ENCODE data around the gene NCAM1.

NCAM1 gene

DNA sequence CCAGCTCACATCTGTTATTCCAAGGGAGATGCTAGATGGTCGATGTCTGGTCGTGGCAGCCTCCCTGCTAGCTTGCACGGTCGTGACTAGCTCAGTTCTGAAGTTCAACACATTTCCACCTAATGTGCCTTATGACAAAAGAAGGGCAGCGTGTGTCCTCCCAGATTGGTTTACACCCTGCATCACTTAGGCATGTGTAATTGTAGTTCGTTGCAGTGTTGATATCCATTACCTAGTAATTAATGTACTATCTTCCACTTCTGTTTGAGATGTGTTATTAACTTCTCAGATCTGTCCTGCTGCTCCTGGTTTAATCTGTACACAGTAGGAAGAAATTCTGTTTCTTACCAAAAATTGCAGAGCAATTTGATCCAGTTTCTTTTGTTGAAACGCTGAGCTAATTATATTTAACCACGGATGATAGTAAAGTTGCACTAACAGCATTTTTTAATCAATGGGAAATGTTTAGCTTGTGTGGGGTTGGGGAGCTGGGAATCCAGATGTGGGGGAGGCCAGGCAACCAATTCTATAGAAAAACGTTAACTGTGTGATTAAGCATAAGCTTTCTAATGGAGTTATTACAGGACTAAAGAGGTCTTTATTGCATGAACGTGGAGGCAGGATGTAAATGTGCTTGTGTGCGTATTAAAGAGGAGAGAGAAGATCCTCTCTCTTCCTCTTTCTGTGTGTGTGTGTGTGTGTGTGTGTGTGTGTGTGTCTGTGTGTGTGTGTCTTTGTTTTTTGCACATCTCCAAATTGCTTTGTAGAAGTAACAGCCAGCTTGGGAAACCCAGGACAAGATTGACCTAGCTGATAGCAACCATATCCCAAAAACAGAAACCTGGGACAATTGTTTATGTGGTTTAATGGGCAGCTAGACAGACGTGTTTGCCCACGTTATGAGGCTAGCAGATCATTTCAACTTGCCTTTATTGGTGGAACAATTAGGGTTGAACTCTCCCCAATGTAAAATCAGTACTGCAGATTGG lies 207.4 kb downstream of the NCAM1 start:
- no peak for DNase-seq (ENCODE audit: low read depth)

DNA sequence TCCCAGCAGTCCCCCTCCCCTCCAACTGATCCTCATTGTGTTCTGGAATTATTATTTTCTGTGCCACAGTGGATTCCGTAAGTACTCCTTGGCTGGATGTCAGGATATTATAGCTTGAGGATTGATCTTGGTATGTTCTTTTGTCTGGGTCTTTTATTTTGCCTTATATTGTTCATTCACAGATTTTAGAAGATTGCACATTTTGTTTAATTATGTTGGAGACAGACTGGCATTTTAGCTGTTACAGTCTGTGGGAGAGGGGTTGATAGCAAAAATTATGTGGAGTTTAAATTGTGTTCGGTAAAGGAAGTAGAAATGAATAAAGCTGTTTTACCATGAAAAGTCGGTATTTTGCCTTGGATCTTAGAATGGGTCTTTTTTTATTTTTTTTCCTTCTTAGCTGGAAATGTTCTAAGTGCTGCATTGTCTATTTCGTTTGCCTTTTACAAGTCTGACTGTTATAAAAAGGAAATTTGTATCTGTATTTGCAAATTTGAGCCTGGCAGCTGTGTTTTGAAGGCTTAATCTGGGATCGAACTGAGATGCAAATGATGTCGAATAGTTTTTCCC lies 211.2 kb downstream of the NCAM1 start:
- DNase-seq (ENCODE audit: low read depth) = no peak

DNA sequence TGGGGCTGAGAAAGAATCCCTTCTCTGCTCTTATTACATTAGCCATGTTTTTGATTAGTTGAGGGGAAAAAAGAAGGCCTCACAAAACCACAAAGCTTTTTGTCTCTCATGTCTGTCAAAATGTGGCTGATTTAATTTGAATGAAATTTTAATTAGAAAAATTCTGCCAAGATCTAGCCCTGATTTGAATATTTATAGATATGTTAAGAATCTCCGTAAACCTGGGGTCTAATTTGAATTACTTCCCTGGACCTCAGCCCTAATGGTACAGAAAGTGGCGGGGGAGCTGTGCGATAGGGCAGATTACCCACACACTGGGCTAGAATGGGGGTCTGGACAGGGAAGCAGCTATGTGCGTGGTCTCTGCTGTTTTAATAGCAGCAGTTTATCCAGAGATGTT lies 211.9 kb downstream of the NCAM1 start:
- DNase-seq (ENCODE audit: low read depth) = no peak

DNA sequence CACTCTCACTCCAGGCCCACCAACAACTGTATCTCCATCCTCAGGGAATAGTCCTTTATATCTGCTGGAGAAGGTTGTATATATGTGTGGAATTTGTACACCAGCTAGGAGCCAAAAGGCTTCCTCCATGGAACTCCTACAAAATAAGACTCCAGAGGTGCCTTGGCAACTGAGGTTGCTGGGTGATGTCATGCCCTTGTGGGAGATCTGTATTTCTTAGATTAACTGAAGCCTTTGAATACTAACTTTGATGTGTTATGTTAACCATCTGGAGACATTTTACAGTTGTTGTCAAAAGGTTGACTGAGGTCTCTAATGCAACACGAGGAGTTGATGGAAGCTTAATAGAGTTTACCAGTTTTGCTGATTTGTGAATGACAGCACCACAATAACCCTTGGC lies 213.7 kb downstream of the NCAM1 start:
- DNase-seq (ENCODE audit: low read depth) = no peak

DNA sequence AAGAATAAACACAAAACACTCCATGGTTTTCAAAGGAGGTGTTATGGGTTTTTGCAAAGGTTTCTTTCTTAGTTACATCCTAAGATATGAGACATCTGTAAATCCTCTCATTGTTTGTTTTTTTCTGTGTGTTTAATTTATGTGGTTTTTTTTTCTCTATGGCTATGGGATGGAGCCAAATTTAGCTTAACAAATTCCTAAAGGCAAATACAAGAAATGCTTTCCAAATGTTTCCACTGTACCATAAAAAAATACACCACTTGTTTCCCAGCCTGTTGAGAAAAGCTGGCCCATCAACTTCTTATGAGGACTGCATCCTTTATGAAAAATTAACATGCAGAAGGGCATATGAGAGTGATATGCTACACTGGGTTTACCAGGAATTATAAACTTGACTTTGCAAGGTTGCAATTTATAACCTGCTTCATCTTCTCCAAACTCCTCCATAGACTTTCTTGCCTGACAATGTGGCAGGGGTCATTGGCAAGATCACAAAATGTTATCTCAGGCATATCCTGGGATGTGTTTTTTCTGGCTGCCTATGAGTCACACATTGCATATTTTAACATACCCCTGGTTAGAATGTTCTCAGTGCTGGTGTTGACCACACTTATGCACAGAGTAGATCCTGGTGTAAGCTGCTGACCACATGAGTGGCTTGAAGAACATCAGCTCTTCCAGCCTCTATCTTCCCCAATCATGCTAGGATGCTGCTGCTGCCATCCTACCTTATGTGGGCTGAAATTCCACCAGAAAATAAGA lies 215.6 kb downstream of the NCAM1 start:
- no peak for DNase-seq (ENCODE audit: low read depth)

DNA sequence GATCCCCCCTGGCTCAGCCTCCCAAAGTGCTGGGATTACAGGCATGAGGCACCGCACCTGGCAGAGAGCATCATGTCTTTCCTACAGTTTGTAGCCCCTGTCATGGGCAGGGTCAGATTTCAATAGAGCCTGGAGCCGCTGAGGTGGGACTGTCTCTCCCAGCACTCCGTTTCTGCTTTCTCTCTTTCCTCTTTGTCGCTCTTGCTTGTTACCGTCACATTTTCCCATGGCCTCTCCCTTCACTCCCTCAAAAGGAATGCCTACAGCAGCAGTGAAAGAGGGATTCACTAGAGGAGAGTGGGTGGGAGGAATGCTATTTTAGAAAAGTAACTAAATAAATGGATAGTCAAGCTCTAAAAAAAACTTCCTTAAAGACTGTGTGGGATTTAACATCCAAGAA lies 216.5 kb downstream of the NCAM1 start:
- no peak for DNase-seq (ENCODE audit: low read depth)

DNA sequence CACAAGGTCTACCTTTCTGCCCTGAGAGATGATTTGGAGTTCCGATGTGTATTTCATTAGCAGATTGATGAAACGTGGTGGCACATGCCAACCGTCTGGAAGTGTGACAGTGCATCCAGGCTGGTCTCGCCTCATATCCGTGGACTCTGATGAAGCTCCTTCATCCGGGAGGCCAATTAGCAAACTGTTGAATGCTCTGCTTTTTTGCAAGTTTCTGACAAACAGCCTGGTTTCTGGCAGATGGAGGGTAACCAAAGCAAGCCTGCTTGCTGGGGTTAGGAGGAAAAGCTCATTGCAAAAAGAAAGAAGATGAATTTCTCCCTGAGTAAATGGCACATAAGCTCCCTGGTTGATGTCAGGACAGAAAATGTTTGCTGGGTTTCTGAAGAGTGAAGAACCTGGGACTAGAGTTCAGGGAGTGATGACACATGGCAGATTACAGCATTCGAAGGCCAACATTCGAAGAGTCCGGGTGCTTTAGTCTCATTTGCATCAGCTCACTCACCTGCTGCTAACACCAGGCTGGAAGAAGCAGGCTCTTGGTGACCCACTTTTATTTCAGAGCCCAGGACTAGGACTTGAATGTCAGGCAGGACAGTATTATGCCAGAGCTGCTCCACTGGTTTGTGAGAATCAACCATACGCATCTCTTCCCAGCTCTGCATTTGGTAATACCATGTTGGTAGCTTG lies 217.3 kb downstream of the NCAM1 start:
- DNase-seq (ENCODE audit: low read depth) = no peak

DNA sequence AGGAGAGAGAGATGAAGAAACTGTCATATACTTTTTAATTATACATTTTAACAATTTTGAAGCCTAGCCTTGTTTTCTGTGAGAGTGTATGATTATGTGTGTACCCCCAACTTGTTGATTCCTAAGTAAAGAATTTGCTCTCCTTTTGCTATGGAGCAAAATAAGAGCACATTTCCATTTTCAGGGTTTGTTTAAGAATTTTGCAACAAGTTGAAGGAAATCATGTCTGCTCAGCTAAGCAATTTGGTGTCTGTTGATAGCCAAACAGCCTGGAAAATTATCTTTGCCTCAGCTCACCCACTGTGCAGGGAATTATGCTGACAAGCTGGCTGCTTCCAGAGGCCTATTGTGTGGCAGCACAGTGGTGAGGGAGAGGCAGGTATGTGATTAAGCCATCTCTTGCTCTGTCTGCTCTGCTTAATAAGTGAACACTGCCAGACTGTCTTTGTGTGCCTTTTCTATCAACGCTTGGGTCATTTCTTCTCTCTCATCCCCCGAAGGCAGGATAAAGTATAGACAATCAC lies 218.0 kb downstream of the NCAM1 start:
- no peak for DNase-seq (ENCODE audit: low read depth)

DNA sequence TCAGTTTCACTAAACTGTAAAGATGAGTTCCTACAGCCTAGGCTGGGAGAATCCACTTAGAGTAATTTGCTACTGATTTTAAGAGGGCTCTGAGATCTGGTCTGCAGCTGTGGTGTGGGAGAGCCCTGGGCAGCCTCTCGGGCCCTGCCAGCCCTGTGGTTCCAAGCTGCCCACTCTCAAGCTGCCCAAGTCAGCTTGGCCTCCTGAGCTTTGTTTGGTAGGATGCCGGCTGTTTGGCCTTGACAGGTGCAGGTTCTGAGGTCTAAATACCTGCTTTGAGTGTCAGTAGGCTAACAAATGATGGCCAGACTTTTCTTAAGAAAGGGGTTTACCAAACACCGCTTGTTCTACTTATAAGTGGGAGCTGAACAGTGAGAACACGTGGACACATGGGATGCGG lies 219.9 kb downstream of the NCAM1 start:
- DNase-seq (ENCODE audit: low read depth) = no peak

DNA sequence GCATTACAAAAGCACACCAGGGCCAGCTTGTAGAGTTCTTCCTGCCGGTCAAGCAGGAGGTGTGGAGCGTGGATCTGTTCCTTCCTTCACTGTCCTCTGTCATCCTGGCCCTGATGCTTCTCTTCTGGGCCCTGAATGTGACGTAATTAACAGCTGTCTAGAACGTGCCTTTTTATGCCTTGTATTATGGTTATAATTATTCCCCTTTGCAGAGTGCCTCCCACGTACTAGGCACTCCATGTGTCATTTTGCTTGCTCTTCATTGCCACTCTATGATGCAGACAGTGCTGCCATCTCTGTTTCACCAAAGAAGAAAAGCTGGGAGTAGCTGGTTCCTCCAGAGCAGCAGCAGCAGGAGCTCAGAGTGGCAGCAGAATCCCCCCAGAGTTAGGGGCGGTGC lies 221.1 kb downstream of the NCAM1 start:
- DNase-seq (ENCODE audit: low read depth) = no peak

DNA sequence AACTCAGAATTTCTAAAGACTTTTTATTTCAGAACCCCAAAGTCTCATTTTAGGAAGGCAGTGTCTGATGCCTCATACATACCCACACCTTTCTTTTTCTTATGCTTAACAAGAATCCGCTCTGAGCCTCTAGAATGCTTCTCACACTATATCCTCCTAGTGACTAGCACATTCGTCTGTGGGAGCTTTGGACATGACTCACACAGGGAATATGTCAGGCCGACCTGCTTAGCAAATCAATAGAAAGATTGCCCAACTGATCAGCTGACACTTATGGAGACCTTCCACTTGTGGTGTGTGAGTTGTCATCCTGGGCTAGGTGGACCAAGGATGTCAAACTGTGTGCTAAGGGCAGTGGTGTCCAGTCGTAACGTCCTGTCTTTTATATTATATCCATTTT lies 223.3 kb downstream of the NCAM1 start:
- DNase-seq (ENCODE audit: low read depth) = no peak

DNA sequence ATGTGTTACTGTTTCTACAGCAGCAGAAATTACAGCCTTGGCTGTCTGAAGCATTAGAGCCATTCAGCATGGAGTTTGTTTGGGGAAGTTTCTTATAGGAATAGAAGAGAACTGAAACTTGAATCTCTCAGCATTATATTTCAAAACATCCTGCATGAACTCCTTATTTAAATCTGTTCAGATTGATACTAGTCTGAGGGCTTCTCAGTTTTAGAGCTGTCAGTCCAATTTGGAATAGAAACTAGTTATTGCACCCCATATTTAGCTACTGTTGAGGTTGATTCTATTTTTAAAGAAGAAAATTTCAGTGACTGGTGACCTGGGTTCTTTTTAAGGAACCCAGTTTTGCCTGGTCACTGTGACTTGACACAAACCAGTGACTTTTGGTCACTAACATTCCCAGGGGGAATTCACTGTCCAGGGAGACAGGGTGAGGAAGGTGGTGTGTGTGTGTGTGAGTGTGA lies 227.2 kb downstream of the NCAM1 start:
- DNase-seq (ENCODE audit: low read depth) = no peak

DNA sequence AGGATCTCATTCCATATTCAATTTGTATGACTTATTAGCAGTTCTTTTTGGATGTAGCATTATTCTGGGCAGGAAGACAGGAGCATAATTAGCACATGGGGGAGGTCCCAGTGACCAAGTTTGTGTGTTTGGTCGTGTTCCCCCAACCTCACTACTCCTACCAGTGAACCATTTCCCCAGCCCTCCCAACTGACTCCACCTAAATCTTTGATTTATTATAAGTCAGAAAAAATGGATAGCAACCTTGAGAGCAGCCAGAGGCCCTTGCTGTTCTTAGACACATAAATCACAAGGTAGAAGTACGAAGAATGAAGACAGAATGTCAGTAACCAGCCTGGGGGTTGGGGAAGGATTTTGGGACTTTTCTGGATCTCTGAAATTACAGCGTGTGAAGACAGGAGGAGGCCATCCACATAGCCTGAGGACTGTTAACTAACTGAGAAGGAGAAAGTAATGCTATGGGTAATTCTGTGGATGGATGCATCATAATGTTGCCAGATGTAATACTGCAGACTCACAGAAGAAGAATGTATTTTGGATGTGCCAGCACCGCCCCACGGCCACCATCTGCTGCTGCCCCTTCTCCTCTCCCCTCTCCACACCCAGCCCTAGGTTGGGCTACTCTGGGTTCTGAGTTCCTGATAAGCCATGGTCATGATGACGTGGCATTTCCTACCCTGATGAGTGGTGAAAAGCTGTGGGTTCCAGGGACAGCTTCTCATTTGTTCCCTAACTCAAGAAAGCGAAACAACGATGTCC lies 228.9 kb downstream of the NCAM1 start:
- DNase-seq (ENCODE audit: low read depth) = no peak

DNA sequence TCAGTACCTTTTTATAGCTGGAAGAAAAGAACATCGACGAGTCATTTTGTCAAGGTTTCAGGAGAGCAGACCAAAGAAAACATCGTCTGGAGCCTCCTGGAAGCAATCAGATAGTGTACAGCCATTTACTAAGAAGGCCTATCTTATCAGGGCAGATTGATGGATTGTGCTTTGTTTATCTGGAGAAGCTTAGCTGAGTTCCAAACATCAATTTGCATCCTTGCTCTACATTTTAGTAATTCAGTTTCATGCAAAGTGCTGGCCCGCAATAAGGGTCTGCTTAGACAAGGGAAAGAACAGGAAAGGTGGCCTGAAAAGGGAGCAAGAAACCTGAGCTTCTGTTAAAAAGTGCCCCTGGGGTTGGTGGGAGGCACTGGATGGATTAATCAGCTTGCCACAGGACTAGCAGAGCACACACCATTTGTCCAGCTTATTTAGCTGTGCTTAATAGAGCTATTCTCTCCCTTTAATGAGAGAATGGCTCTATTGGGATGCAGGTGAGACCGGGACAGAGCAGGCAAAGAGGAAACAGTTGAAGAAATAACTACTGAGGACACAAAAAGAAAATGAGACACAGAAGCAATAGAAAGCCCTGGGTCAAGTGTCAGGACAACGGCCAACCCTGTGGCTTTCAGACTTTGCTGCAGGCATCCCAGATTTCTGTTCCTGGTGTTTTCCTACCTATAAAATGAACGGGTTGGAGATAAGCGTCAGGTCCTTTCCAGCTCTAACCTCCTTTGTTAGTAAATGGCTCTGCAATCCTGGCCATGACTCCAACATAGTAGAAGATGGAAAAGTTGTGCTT lies 231.1 kb downstream of the NCAM1 start:
- DNase-seq (ENCODE audit: low read depth) = no peak

DNA sequence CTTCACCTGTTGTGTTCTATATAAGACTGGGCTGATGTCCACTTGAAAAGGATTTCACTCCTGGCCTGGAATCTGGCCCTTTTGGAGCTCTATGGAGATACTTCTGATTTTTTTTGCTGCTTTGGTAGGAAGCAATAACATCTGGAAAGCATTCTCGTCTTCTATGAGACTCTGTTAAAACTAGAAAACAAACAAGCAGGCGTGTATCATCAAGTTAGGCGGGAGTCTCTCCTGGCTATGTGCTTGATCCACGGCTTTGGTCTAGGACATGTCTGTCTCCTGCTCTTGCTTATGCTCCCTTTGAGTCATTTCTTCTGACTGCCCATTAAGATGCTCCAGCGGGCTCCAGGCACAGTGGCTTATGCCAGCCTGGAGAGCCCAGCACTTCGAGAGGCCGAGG lies 231.8 kb downstream of the NCAM1 start:
- DNase-seq (ENCODE audit: low read depth) = no peak

DNA sequence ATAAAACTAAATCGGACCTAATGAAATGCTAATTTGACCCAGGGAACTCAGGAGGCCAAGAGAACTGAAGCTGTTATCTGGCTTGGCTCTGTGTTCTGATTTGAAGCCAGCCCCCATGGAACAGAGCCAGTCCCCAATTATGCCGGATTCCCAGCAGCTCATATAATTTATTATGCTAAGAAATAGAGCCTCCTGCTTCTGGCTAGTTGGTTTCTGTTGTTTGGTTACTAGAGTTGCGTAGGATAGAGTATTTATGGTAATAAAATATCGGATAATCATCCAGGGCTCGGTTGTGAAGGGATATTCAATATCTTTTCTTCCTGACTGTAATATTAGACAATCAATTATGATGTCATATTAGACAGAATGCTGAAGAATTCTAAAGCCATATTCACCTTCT lies 232.7 kb downstream of the NCAM1 start:
- no peak for DNase-seq (ENCODE audit: low read depth)

DNA sequence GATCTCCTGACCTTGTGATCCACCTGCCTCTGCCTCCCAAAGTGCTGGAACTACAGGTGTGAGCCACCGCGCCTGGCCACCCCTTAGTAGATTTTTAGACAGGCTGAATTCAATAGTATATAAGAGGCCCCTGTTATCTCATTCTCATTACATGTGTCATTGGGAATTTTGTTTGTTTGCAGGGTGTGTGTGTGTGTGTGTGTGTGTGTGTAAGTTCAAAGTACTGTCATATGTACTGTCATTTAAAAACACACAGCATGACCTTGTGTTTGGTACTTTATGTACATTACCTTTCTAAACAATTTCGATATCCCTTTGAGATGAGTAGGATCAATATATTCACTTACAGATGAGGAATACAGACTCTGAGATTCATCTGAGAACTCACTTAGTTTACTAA lies 234.5 kb downstream of the NCAM1 start:
- DNase-seq (ENCODE audit: low read depth) = no peak

DNA sequence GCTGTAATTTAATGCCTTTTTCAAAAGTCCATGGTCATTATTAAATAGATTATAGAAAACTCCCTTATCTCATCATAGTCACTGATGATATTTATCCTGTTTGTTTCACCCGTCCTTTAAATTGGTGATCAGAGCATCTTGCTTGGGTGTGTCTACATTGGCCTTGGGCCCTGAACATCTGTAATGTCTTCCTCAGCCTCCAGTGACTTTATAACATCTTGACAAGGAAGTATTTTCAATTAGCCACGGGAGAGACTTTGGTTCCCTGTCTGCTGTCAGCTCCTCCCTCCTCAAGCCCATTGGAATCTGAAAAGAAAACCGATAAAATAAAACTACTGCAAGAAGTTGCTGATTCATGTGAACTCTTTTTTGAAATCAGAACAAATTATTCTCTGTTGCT lies 236.2 kb downstream of the NCAM1 start:
- no peak for DNase-seq (ENCODE audit: low read depth)

DNA sequence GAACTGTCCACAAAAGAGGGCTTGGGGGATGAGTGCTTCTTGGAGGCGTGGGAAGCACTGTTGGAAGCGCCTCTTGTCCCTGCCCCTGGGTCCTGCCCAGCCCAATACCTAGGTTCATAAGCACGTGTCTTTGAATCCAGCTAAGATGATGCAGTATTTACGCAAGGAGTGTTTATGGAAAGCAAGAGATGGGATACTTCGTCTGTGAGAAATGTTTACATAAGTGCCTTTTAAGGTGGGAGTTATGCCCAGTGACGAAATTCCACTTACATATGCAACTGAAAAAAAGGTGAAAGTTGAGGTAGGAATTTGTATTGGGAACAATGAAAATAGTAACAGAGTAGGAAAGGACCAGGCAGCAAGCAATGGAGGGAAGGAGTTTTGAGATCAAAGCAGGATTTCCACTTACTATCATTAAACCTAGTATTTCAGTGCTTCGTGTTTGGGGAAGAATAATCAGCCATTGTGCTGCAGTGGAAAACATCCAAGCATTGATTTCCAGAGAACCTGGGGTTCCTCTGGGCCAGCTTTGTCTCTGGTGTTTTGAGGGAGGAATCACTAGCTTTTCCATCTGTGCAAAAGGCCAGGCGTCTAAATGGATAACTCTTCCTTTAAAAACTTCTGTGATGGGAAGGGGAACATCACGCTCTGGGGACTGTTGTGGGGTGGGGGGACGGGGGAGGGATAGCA lies 237.9 kb downstream of the NCAM1 start:
- DNase-seq (ENCODE audit: low read depth) = no peak

DNA sequence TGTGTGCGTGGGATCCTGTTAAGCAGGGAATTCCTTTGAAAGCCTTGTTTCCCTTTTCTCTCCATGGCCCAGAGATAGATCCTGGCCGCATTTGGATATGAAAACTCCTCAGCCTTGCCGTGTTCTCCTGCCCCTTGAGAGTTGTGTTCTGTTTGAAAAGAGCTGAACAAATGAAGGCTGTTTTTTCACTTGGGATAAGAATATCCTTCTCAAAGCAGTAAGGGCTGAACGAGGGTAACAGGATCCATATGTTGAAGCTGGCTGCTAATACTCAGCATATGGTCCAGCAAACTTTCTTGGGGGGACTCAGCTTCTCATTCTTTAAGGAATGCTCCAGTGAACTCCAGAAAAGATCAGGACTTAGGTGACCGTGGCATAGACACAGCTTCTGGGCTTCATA lies 238.6 kb downstream of the NCAM1 start:
- DNase-seq (ENCODE audit: low read depth) = no peak

All from stimulated activated CD8-positive, alpha-beta memory T cell treated with anti-CD3 and anti-CD28 coated beads, Interleukin-15, amount 100 ng/mL, for 1 hour (primary cell).